Measurements from ENCODE around the gene THAP11.

DNA sequence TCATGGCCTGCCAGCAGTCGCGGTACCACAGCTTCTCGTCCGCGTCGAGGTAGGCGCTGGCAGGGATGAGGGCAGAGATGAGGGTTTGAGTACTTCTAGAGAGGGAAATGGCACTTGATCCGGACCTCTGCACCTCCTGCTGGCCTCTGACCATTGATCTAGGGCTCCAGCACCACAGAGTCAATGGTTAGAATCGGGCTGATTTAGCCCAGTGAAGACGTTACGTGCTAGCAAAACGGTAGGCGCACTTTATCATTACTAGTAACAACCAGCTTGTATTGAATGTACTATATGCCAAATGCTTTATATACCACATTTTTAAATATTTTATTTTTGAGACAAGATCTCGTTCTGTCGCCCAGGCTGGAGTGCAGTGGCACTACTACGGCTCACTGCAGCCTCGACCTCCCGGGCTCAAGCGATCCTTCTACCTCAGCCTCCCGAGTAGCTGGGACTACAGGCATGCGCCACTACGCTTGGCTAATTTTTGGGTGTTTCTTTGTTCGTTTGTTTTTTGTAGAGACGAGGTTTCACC, 34.9 kb upstream of the THAP11 start:
- TF ChIP-seq, protein P1, sequence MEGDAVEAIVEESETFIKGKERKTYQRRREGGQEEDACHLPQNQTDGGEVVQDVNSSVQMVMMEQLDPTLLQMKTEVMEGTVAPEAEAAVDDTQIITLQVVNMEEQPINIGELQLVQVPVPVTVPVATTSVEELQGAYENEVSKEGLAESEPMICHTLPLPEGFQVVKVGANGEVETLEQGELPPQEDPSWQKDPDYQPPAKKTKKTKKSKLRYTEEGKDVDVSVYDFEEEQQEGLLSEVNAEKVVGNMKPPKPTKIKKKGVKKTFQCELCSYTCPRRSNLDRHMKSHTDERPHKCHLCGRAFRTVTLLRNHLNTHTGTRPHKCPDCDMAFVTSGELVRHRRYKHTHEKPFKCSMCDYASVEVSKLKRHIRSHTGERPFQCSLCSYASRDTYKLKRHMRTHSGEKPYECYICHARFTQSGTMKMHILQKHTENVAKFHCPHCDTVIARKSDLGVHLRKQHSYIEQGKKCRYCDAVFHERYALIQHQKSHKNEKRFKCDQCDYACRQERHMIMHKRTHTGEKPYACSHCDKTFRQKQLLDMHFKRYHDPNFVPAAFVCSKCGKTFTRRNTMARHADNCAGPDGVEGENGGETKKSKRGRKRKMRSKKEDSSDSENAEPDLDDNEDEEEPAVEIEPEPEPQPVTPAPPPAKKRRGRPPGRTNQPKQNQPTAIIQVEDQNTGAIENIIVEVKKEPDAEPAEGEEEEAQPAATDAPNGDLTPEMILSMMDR (IDR thresholded peaks at IDR 0.05) = no peak
- no peak for TF ChIP-seq POLR2A (IDR thresholded peaks at IDR 0.05)

All from stomach (tissue), 4 donors.